Keratinocyte (primary cell): ENCODE data around the gene TDRD1. TPM values are rescaled to one million over a fixed set of nuclear protein-coding genes. Genes with fewer than 3 reads are reported as not detected.
A peak's percentile ranks its signal among the peaks of the same experiment; 100 is the strongest.

ENCODE experiments used
- DNase-seq: peaks from one replicate; pipeline ENCODE4 v3.0.0-alpha.2; 2011; ENCODE audit warnings: low read depth, missing footprints, low spot score
- FAIRE-seq: peaks from 2 replicates; lab custom pipeline; 2011; peaks lifted over from hg19 to GRCh38; lab: Jason Lieb, UNC
- H2AFZ ChIP-seq: 2 replicates; pipeline ENCODE4 v1.6.0; 2012; ENCODE audit warnings: low read length, control low read depth, inconsistent platforms; ENCODE audit not compliant: control insufficient read depth
- H3K27ac ChIP-seq: 2 replicates; pipeline ENCODE4 v1.5.1; 2011; ENCODE audit warnings: low read length; ENCODE audit not compliant: control insufficient read depth, insufficient read depth
- H3K27me3 ChIP-seq: 3 replicates; pipeline ENCODE4 v1.6.0; 2011; ENCODE audit warnings: low read length; ENCODE audit not compliant: control insufficient read depth, insufficient read depth; ENCODE audit errors: extremely low read depth
- H3K36me3 ChIP-seq, 2 experiments: 2 replicates in 1 of 2; 3 replicates in 1 of 2; pipeline ENCODE4 v1.5.1; 2011; ENCODE audit warnings: low read length in 2 of 2, mild to moderate bottlenecking in 1 of 2; ENCODE audit not compliant: control insufficient read depth in 2 of 2, insufficient read depth in 2 of 2; ENCODE audit errors: extremely low read depth in 1 of 2
- H3K4me1 ChIP-seq: 3 replicates; pipeline ENCODE4 v1.5.1; 2011; ENCODE audit warnings: low read length; ENCODE audit not compliant: control insufficient read depth, insufficient read depth; ENCODE audit errors: extremely low read depth
- H3K4me2 ChIP-seq: 3 replicates; pipeline ENCODE4 v1.6.0; 2011; ENCODE audit warnings: low read depth, low read length; ENCODE audit not compliant: control insufficient read depth, insufficient read depth; ENCODE audit errors: extremely low read depth
- H3K4me3 ChIP-seq, 3 experiments: fragments of 200-600 bp in 1 of 3; sonication (generic) in 1 of 3; 2 replicates in 2 of 3; 3 replicates in 1 of 3; pipeline ENCODE4 v1.5.1; 2011 to 2016; ENCODE audit warnings: low read length in 3 of 3, mild to moderate bottlenecking in 3 of 3, control low read depth in 2 of 3, inconsistent platforms in 1 of 3, low read depth in 1 of 3, mixed read lengths in 1 of 3, mixed run types in 1 of 3, moderate library complexity in 1 of 3; ENCODE audit not compliant: control insufficient read depth in 2 of 3, insufficient read depth in 2 of 3; ENCODE audit errors: extremely low read depth in 1 of 3
- H3K79me2 ChIP-seq: 2 replicates; pipeline ENCODE4 v1.6.0; 2012; ENCODE audit warnings: low read length; ENCODE audit not compliant: control insufficient read depth, insufficient read depth
- H3K9ac ChIP-seq: 3 replicates; pipeline ENCODE4 v1.6.0; 2011; ENCODE audit warnings: low read length; ENCODE audit not compliant: control insufficient read depth, insufficient read depth; ENCODE audit errors: extremely low read depth
- H3K9me1 ChIP-seq: 3 replicates; pipeline ENCODE4 v1.6.0; 2011; ENCODE audit warnings: low read length; ENCODE audit not compliant: control insufficient read depth, insufficient read depth; ENCODE audit errors: extremely low read depth
- H3K9me3 ChIP-seq: 2 replicates; pipeline ENCODE4 v1.5.1; 2012; ENCODE audit warnings: low read depth, low read length; ENCODE audit not compliant: control insufficient read depth
- H4K20me1 ChIP-seq: 3 replicates; pipeline ENCODE4 v1.6.0; 2011; ENCODE audit warnings: low read length; ENCODE audit not compliant: control insufficient read depth, insufficient read depth; ENCODE audit errors: extremely low read depth
- EZH2 ChIP-seq: IDR thresholded peaks from one replicate; pipeline ENCODE4 v1.6.1; 2012; ENCODE audit warnings: inconsistent platforms, mild to moderate bottlenecking, low read length, moderate library complexity
- dilution Hi-C: fragments of 300-500 bp; cut with MboI; formaldehyde crosslinking; loops from one replicate; pipeline ENCODE4 v1.7.0; 2020; ENCODE audit warnings: low sequenced_read_pairs; ENCODE audit not compliant: extremely low pct_ligation_motif_present
- polyA plus RNA-seq, 5 experiments: library from polyadenylated mRNA; depleted of rRNA in 3 of 5; stranded (reverse) in 3 of 5; stranded (forward) in 1 of 5; unstranded in 1 of 5; fragments of >200 nt; gene quantifications; 1 replicate in 1 of 5; 2 replicates in 3 of 5; 3 replicates in 1 of 5; pipeline versions ENCODE4 v1.2.1 to v1.2.3, GENCODE V29; 2011 to 2012; ENCODE audit warnings: missing spikeins in 2 of 5, low read depth in 1 of 5, low replicate concordance in 1 of 5
- TF ChIP-seq, protein P1 (sequence below), 3 experiments: IDR thresholded peaks in 1 of 3; conservative IDR thresholded peaks in 1 of 3; optimal IDR thresholded peaks in 1 of 3; 2 replicates in 2 of 3; 3 replicates in 1 of 3; pipeline versions ENCODE3 to v1.5.1; 2011; ENCODE audit warnings: low read length in 3 of 3, mild to moderate bottlenecking in 3 of 3, moderate library complexity in 2 of 3, control low read depth in 1 of 3, inconsistent platforms in 1 of 3; ENCODE audit not compliant: insufficient read depth in 2 of 3; ENCODE audit errors: extremely low read depth in 1 of 3

Gene TDRD1
- polyA plus RNA-seq, 1 donor (not counting 4 experiments of a cell fraction or from before 2014, with no cell fraction given) = 0.56 TPM

DNA sequence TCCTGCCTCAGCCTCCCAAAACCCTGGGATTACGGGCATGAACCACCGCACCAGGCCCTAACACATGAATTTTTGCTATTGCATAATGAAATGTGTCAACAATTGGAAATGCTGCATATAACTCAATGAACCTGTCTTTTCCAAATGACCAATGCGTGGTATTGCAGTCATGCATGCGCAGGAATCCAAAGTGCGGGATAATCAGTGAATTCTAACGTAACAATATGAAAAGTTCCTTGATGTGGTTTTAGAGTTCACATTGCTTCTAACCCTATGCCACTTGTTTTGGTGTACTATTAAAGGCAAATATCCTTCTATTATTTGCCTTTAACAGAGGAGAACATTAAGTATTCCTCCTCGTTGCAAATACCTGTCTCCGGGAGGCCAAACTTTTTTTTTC lies 10.5 kb downstream of the TDRD1 start:
- Histone ChIP-seq H3K36me3 (no peaks in the 10 kb centered on the region), H3K4me1 (peaks cover 2% of the 10 kb centered on the region), H3K4me3 (no peak overlapping the region), H2AFZ (no peak overlapping the region), H3K9me1 (no peaks in the 10 kb centered on the region), H3K9ac (no peak overlapping the region), H3K27ac (no peak overlapping the region), H4K20me1 (no peaks in the 10 kb centered on the region), H3K27me3 (peaks cover 10% of the 10 kb centered on the region), H3K79me2 (no peaks in the 10 kb centered on the region), H3K9me3 (no peaks in the 10 kb centered on the region), H3K4me2 (no peak overlapping the region)
- FAIRE-seq (no peak), DNase-seq (no peak)
- TF ChIP-seq EZH2 = no peak
- TF ChIP-seq, protein P1, sequence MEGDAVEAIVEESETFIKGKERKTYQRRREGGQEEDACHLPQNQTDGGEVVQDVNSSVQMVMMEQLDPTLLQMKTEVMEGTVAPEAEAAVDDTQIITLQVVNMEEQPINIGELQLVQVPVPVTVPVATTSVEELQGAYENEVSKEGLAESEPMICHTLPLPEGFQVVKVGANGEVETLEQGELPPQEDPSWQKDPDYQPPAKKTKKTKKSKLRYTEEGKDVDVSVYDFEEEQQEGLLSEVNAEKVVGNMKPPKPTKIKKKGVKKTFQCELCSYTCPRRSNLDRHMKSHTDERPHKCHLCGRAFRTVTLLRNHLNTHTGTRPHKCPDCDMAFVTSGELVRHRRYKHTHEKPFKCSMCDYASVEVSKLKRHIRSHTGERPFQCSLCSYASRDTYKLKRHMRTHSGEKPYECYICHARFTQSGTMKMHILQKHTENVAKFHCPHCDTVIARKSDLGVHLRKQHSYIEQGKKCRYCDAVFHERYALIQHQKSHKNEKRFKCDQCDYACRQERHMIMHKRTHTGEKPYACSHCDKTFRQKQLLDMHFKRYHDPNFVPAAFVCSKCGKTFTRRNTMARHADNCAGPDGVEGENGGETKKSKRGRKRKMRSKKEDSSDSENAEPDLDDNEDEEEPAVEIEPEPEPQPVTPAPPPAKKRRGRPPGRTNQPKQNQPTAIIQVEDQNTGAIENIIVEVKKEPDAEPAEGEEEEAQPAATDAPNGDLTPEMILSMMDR (optimal IDR thresholded peaks at IDR 0.05 in 1 of 3, IDR thresholded peaks at IDR 0.05 in 1 of 3, conservative IDR thresholded peaks at IDR 0.05 in 1 of 3; ENCODE audit: extremely low read depth in 1 of 3, insufficient read depth in 2 of 3, low read length in 3 of 3) = no peak
- dilution Hi-C loops = no loop called here

DNA sequence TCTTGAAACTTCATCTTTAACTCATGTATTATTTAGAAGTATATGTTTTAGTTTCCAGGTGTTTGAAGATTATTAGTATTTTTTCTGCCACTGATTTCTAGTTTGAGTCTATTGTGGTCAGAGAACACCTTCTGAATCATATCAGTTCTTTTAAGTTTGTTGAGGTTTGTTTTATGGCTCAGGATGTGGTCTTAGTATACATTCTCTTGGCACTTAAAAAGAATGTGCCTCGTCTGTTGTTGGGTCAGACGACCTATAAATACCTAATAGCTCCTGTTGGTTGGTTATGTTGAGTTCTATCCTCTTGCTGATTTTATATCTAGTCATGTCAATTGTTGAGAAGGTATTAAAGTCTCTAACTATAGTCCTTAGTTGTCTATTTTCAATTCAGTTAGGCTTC lies 15.9 kb downstream of the TDRD1 start:
- Histone ChIP-seq H3K4me3 (no peak overlapping the region), H3K4me1 (peaks cover 10% of the 10 kb centered on the region), H4K20me1 (no peaks in the 10 kb centered on the region), H3K27me3 (peaks cover 27% of the 10 kb centered on the region), H3K79me2 (no peaks in the 10 kb centered on the region), H3K27ac (no peak overlapping the region), H3K9me1 (no peaks in the 10 kb centered on the region), H2AFZ (no peak overlapping the region), H3K9ac (no peak overlapping the region), H3K4me2 (peak overlapping the region; percentile 6), H3K36me3 (no peaks in the 10 kb centered on the region), H3K9me3 (no peaks in the 10 kb centered on the region)
- TF ChIP-seq EZH2 = no peak
- TF ChIP-seq, protein P1 (optimal IDR thresholded peaks at IDR 0.05 in 1 of 3, IDR thresholded peaks at IDR 0.05 in 1 of 3, conservative IDR thresholded peaks at IDR 0.05 in 1 of 3; ENCODE audit: extremely low read depth in 1 of 3, insufficient read depth in 2 of 3, low read length in 3 of 3) = no peak
- peak; percentile 81 for FAIRE-seq
- DNase-seq = no peak
- dilution Hi-C loops = no loop called here
